Measurements from ENCODE around the gene RPL3. TPM values are rescaled to one million over a fixed set of nuclear protein-coding genes. Genes with fewer than 3 reads are reported as not detected.
"Not testable (repeated sequence)": the region's sequence is repeated elsewhere in the genome, so short reads cannot be mapped to it uniquely, and the experiment has no call there.

Gene RPL3
- 1,000 to 10,000 TPM; 2,644 to 2,715 TPM for total RNA-seq

GRCh38 chr22:39319284-39320022 is at the start of gene RPL3:
Gene RPL3 (minus strand): TSS chr22:39319623. CDS start chr22:39319597, 26 bp downstream.
- ChIA-PET CTCF (interaction anchor here (0.6 to 6.8 kb wide), 10 partner anchors 8 to 1779 kb away, joined by 3 to 50 read pairs (median 3); partner anchors contain the start of gene TAB1), POLR2A (interaction anchor here (0.5 to 3.2 kb wide), 22 partner anchors 9 to 1961 kb away, joined by 3 to 17 read pairs (median 4); partner anchors contain the start of genes ATF4, CBX7, MIEF1 and SYNGR1)

DNA sequence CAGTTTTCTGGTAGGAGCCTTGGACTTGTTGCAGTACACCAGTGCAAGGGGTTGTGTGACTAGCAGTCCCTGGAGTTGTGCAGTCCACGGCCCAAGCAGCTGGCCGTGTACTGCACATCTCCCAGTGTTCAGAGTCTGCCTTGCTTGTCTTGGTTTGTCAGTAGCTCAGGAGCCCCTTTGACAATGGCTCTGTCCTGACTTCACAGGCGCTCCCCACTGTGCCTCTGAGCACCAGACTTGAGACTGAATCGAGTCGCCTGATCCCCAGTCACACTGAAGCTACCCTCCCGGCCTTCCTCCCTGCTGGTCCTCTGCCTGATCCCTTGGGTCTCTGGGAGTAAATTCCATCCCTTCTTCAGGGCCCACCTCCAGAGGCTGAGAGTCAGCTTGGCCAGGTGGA is 49.8 kb upstream of the RPL3 start:
- ChIA-PET POLR2A (no interaction called here), CTCF (no interaction called here)

DNA sequence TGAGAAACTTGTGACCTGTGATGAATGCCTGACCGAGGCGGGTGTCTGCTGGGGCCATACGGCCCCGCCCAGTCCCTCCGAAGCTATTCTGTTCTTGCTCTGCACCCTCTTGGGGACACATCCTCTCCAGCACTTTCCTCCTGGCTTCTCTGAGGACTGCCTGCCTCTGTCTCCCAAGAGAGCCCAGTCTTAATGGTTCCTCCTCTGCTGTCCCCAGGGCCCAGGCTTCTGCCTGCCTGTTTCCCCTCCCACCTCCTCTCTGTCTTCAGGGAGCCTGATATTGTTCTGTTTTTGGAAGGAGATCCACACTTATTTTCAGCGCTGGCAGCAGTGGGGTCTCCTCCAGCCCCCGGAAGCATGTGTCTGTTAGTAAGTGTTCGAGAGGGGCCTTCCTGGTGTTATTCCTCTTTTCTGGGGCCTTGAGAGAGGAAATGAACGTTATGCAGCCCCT is 49.1 kb upstream of the RPL3 start:
- CTCF ChIA-PET, result no interaction called here
- POLR2A ChIA-PET, result no interaction called here

GRCh38 chr22:39367035-39367434 is 47.6 kb upstream of the RPL3 start:
- CTCF ChIA-PET, result interaction anchor here (0.5 kb wide), 1 partner anchor 46 kb away, joined by 4 read pairs; no protein-coding TSS in a partner anchor
- POLR2A ChIA-PET, result no interaction called here

GRCh38 chr22:39365492-39365780 is 46.0 kb upstream of the RPL3 start:
- ChIA-PET CTCF (no interaction called here), POLR2A (no interaction called here)

GRCh38 chr22:39364714-39365491 is 45.5 kb upstream of the RPL3 start:
- ChIA-PET POLR2A (no interaction called here), CTCF (no interaction called here)

DNA sequence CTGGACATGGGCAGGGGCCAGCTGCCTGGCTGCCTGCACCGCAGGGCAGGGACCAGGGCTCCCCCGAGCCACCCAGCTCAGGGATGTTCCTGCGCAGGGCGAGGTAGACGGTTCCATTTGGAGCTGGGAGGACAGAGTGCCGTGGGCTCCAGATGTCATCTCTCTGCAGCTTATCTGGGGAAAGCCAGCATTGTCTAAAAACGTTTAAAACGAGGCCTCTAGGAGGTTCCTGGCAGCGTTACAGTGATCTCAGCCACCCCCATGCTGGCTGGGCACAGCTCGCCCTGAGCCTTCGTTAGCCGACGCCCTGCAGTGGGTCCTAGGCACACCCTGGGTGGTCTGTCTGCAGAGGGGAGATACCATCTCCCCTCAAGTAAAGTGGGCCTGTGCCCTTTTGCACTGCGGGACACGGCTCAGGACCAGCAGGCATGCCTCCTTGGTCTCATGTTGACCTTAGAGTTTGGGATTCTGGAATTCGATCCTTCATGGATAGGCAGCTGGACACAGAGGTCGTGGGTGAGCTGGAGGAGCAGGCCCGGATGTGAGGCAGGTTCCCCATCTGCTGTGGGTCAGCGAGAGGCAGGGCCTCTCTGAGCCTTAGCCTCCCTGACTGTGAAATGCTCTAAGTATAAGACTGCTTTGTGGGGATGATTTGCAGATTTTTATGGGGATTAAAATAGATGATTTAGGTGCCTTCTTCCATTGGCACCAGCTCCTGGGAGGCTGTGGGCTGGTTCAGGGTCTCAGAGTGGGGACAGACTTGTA is 44.5 kb upstream of the RPL3 start:
- POLR2A ChIA-PET, result no interaction called here
- CTCF ChIA-PET, result no interaction called here

DNA sequence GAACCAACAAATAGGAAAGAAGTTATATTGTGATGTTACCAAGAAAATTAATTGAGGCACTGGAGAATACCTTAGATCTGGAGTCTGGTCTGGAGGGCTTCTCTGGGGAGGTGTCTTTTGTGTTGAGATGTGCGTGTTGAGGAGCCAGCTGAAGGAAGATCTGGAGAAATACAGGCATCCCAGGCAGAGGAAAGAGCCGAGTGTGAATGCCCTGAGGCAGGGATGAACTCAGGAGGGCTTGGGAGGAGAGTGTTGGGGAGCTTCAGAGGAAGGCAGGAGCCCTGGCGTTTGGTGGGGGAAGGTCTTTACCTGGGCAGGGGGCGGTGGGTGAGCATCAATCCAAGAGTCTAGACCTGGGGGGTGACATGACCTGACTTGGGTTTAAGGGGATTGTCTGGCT is 43.5 kb upstream of the RPL3 start:
- POLR2A ChIA-PET, result no interaction called here
- CTCF ChIA-PET, result no interaction called here

DNA sequence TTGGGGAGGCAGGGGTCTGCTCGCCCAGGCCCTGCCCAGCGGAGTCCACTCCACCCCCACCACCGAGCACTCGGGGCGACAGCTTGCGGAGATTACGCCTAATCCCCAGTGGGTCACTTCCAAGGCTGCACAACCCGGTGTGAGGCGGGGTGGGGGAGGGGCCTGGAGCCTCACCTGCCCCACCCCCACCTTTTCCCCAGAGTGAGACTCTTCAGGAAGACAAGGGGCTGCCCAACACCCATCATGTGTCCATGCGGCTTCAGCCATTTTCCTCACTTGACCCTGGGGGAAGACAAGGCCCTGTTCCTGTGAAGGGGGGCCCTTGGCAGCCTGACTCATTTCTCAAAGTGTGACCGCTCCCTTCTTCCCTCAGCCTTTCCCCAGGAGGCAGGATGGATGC is 42.8 kb upstream of the RPL3 start:
- ChIA-PET CTCF (no interaction called here), POLR2A (no interaction called here)

GRCh38 chr22:39361496-39361895 is 42.1 kb upstream of the RPL3 start:
- ChIA-PET CTCF (no interaction called here), POLR2A (no interaction called here)

DNA sequence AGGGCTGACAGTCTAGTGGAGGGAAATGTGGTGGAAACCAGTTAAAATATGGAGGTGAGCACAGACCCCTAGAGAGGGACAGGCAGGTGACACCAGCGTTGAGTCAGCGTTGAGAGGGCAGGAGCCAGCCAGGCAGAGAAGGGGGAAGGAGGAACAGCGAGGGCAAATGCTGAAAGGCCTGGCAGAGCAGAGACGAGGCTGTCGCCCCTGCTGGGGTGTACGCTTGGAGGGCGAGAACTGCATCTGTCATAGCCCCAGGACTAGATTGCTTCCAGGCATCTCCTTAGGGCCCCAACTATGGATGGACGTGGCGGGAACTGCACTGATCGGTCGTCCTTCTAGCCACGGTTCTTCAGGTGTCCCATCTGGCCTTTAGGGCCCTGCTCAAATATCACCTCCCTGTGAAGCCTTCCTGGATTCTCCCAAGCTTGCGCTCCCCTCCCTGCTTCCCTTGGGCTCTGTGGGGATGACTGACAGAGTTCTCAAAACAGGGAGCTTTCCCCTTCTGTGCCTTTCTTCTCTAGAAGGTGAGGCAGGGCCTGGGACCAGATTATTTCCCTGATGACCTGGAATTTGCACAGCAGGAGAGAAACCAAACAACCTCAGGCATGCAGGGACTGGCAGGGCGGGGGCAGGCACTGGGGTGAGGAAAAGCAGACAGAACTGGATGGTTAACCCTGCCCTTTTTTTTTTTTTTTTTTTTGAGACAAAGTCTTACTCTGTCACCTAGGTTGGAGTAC is 41.4 kb upstream of the RPL3 start:
- ChIA-PET CTCF (no interaction called here), POLR2A (no interaction called here)

DNA sequence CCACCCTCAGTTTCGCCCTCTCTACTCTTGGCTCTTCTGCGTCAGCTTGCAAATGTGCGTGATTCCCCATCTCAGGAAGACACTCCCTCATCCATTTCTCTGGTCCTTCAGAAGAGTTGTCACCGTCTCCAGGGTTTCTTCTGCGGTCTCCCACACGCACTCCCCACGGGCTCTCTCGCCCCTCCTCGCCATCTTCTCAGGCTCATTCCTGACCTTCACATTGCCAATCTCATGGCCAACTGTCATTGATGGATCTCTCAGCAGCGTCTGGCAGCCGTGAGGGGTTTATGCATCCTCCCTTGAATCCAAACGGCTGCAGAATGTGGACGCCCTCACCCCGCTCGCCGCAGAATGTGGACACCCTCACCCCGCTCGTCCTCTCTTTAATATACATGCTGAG is 40.8 kb upstream of the RPL3 start:
- ChIA-PET POLR2A (no interaction called here), CTCF (no interaction called here)

DNA sequence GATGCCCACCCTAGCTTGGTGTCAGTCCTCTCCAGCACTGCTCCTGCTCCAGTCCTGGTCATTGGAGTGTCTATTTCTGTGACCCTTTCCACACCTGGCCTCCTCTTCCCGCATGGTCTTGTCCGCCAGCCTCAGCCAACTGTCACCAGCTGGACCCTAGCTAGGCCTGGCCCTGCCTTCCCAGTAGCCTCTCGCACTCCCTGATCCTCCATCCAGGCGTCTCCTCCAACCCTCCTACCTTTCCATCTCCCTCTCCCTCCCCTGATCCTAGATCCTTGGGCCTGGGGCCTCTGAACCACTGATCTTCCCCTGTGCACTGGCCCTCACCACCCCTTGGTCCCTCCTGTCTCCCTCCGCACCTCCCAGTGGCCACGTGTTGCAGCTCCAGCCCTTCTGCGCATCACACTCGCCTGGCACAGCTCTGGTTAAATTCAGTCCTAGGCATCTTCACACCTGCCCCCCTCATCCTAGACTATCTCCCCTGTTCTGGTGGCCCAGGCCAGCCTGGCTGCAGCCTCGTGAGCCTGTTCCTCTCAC is 40.3 kb upstream of the RPL3 start:
- CTCF ChIA-PET, result interaction anchor here (0.9 kb wide), 1 partner anchor 12 kb away, joined by 4 read pairs; no protein-coding TSS in a partner anchor
- POLR2A ChIA-PET, result no interaction called here

GRCh38 chr22:39358197-39358596 is 38.8 kb upstream of the RPL3 start:
- CTCF ChIA-PET, POLR2A ChIA-PET: not testable (repeated sequence)

GRCh38 chr22:39357110-39358108 is 38.0 kb upstream of the RPL3 start:
- POLR2A ChIA-PET, CTCF ChIA-PET: not testable (repeated sequence)

- ChIA-PET CTCF (no interaction called here), POLR2A (no interaction called here)
Measured at GRCh38 chr22:39356464-39356863, 37.0 kb upstream of the RPL3 start.

GRCh38 chr22:39355805-39356204 is 36.4 kb upstream of the RPL3 start:
- CTCF ChIA-PET, POLR2A ChIA-PET: not testable (repeated sequence)

- POLR2A ChIA-PET, result no interaction called here
- CTCF ChIA-PET, result interaction anchor here (0.6 kb wide), 1 partner anchor 34 kb away, joined by 3 read pairs; no protein-coding TSS in a partner anchor
Measured at GRCh38 chr22:39355080-39355479, 35.7 kb upstream of the RPL3 start.

DNA sequence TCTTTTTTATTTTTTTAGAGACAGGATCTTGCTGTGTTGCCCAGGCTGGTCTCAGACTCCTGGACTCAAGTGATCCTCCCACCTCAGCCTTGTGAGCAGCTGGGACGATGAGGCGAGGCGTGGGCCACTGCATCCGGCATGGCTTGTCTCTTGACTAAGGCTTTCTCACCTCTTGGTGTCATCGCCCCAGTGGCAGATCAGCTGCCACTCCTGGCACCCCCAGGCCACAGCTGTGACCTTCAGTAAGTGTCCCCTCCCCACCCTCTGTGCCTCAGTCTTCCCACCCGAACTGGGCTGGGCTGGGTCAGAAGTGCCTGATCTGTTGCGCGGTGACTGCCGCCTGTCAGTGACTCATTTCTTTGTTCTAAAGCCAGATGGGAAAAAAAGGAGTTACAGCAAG is 33.9 kb upstream of the RPL3 start:
- ChIA-PET CTCF (no interaction called here), POLR2A (no interaction called here)
